HuH-7 (cell line): Measurements from ENCODE around the gene CEP170B.
"Not testable (repeated sequence)": the region's sequence is repeated elsewhere in the genome, so short reads cannot be mapped to it uniquely, and the experiment has no call there.

Experiments
- DNase-seq: peaks from one replicate; pipeline ENCODE4 v3.0.0; 2011; ENCODE audit warnings: low spot score

CEP170B gene

DNA sequence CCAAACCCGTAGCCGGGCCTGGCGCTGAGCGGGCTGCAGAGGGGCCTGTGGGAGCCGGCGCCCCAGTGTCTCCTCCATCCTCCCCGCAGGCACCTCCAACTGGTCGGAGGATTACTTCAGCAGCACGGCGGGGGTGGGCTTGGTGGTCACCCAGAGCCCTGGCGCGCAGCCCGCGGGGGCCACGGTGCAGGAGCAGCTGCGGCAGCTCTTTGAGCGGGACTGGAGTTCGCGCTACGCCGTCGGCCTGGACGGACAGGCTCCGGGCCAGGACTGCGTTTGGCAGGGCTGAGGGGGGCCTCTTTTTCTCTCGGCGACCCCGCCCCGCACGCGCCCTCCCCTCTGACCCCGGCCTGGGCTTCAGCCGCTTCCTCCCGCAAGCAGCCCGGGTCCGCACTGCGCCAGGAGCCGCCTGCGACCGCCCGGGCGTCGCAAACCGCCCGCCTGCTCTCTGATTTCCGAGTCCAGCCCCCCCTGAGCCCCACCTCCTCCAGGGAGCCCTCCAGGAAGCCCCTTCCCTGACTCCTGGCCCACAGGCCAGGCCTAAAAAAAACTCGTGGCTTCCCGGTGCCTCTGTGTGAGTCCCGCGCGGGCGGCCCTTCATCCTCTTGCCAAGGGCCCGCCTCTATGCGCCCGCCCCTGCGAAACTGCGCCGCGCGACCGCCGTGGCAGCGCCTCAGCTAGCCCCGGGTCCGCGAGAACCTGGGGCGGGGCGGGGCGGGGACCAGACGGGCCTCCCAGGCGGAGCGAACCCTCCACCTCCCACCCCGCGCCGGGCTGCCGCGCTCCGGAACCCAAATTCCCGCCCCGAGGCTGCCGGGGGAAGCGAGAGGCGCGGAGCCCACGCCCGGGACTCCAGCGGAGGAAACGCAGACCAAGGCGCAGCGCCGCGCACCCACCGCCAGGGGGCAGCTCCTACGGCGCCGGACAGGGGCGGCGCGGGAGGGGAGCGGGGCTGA is 67.9 kb downstream of the CEP170B start:
- peak; percentile 90 for DNase-seq

DNA sequence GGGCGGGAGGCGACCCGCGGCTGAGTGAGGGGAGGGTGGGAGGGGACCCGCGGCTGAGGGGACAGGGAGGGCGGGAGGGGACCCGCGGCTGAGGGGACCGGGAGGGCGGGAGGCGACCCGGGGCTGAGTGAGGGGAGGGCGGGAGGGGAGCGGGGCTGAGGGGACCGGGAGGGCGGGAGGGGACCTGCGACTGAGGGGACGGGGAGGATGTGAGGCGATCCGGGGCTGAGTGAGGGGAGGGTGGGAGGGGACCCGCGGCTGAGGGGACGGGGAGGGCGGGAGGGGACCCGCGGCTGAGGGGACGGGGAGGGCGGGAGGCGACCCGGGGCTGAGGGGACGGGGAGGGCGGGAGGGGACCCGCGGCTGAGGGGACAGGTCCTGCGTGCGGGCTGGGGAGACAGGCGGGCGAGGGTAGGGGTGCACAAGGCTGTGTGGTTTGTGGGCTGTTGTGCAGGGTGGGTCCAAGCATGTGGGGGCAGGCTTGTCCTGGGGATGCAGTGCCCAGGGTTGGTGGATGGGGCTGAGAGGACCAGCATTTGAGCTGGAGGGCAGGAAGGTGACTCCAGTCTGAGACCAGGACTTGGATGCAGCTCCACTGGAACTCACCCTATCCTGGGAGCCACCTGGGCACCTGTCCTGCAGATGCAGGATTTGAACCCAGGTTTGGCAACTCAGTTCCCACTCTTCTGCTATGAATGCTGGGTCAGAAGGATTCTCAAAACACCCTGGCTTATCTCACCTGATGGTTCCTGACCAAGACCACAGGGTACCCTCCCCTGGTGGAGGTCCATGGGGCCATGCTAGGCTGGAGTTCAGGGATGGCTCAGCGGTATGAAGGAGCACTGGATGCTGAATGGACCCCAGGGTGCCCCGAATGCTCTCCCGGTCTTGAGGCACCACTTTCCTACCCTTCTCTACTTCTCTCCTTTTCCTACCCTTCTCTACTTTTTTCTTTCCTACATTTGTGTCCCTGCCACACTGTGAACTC is 69.0 kb downstream of the CEP170B start:
- DNase-seq: no peak

DNA sequence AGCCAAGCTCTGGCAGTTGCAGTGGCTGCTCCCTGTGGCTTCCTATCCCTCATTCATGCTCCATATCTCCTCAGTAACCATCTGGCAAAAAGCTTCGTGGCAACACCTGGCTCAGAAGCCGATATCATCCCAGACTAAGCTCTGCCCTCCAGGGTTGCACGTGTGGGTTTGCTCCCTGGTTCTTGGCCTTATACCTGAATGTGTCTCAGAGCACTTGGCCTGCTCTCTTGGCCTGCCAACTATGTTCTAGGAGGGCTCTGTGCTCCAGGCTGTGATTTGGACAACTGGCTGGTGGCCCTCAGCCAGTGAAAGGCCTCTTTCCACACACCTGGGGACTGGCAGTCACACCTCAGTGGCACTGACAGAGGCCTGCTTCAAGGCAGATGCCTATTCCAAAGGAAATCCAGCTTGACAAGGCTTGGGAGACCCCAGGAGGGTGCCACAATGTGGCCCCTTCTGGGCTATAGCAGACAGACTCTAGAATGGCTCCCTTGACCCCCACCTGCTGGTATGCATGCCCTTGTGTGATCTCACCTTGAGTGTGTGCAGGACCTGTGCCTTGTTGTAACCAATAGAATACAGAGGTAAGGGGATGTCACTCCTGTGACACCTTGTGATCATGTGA is 70.1 kb downstream of the CEP170B start:
- DNase-seq: no peak

DNA sequence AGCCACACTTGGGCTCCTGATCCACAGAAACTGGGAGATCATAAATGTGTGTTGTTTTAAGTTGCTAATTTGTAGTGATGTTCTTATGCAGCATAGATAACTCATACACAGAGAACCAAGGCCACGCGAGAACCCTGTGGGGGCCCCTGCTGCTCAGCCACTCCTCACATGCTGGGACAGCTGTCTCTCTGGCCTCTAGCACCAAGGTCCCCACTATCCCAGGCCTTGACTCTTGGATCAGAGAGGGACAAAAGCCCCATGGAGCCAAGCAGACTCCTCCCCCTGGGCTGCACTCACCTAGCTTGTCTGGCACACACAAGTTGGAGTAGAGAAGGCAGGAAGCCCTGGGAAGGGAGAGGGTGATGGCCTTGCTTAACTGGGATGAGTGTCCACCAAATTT is 70.9 kb downstream of the CEP170B start:
- no peak for DNase-seq

DNA sequence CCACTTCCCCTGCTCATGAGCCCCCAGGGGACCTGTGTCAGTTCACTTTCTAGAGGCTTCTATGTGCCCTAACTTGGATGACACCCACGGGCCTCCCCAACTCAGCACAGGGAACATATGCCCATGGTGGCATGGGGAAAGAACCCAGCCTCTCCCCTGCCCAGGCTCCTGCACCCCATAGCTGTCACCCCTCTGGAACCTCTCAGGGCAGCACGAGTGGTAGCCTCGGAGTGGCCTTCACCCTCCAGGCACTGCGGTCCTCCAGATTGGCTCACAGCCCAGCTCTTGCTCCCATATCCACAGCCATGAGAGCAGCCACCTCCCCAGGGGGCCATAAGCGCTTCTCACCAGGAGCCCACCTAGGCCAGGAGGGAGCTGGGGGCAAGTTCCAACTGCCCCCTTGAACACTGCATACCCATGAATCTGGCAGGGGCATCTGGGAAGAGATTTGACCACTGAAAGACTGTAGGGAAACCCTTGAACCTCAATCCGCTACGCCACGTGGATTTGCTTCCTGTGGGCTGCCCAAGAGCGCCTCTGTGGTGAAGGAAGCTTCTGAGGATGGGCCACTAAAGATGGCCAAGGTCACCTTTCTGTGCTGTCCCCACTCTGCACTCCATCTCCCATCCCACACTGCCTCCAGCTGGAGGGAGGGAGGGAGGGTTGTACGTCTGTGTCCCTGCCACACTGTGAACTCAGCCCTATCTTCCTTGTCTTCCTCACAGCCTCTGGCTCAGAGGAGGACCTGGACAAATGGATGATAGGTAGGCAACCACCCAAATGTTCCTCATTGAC is 71.5 kb downstream of the CEP170B start:
- no peak for DNase-seq

DNA sequence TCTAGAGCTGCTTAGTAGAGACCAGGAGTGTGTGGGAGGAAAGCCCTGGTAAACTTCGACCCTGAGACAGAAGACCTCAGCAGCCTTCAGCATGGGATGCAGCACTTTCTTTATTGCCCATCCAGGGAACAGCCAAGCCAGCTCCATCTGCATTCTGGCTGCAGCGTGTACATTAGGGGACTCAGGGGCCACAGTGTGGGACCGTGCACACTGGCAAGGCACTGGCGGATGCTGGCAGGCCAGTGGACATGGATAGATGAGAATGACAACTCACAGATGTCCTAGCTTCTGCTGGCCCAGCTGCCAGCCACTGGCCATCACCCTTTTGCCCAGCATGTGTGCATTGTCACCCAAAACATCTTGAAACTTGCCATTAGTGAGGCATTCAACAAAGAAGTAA is 72.1 kb downstream of the CEP170B start:
- DNase-seq: no peak

DNA sequence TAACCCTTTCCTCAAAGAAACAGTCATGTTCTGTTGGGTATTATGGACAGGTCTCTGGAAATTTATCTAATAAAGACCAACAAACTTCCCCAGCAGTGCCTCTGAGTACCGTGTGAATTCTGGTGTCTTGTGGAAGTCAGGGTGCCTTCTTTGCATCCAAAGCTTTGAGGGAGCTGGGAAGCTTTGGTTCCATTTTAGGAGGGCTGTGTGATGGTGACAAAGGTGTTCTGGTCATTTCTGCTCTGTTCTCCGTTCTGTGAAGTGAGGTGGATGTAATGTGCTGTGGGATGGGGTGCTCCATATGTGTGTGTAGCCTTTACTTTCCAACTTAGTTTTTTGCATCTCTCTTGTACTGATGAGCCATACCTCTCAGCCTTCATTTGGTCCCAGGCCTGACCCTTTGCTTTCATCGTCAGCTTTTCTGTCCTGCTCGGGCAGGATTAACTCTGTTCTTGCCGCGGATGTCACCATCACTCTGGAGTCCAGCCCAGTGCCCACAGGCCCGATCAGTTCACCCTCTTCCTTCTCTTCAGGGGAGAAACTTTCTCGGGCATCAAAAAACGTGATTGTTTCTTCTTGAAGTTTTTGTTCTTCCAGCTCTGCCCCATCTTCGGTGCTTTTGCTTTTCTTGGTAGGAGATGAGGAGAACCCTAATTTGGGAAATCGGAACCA is 72.8 kb downstream of the CEP170B start:
- DNase-seq: no peak

DNA sequence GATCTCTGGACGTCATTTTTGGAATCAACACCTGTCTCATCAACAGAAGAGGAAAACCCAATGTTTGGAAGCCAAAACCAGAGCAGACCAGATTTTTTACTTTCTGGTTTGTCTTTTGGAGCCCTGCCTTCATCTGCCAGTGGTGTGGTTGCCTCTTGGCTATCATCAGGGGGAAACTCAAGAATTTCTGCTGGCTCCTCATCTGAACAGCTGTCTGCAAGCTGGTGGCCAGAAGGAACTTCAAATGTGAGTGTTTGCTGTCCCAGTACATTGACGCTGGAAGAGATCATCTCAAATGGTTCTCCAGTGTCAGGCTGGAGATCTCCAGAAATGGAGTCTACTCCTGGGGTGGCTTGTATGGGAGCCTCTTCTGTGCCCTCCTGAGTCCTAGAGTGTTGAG is 73.4 kb downstream of the CEP170B start:
- DNase-seq: no peak

DNA sequence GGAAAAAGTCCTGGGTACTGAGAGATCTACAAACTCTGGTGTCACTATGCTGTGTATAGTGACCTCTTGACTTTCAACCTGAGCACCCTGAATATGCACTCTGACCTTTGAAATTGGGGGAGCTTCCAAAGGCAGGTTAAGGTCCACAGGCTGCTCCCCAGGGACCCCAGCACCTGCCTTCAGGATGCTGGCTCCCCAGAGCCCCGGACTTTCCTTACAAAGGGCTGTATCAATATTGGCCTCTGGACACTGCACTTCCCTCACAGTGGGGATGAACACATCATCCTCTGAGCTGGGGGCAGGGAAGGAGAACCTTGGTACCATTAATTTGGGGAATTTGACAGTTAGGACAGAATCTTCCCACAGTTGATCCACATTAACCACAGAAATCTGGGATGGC is 73.9 kb downstream of the CEP170B start:
- DNase-seq: no peak

DNA sequence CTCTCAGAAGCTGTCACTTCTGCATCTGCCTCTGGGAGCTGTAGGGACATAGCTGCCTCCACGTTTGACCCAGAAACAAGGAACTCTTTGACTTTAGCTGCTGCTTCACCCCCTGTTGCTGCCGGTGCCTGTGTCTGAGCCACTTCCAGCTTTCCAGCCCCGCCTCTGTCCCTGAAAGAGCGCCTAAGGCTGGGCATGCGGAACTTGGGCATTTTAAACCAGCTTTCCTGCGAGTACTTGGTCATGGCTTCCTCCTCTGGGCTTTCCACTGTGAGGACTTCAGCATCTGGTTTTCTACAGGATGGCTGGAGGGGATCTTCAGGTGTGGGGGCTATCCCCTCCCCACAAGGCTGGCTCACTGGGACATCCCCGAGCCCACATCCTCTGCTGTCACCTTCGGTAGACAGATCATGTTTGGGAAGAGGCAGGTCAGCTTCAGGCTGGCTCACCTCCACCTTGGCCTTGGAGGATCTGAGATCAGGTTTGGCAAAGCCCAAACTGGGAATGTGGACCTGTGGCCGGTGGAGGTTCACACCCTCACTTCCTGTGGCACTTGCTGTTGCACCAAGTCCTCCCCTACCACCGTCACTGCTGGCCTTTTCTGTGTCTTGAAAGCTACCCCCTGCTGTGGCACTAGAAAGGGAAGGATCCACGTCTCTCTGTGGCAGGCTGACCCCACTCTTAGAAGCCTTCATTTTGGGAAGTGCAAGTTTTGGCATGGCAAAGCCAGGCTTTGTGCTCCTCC is 74.8 kb downstream of the CEP170B start:
- no peak for DNase-seq

DNA sequence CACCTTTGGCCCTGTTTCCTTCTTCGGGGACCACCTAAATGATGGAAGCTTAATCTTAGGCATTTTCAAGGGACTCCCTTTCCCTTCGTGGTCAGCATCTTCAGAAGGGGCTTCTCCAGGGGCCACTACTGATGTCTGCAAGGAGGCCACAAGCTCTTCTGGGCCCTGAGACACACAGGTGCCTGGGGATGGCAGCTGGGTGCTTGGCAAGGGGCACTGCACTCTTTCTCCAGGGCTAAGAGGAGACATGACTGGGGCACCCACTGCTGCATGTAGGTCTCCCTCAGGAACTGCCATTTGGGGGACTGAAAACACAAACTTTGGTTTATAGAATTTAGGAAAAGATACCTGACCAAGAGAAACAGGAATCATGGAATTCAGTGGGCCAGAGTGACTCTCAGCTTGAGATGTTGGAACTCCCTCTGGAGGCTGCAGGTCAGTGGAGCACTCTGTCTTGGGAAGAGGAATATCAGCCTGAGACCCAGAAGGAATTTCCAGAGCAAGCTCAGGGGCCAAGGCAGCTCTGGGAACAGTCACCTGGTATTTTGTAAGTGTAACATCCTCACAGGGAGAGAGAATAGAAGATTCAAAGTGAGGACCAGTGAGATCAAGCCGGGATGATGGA is 75.6 kb downstream of the CEP170B start:
- DNase-seq: no peak

DNA sequence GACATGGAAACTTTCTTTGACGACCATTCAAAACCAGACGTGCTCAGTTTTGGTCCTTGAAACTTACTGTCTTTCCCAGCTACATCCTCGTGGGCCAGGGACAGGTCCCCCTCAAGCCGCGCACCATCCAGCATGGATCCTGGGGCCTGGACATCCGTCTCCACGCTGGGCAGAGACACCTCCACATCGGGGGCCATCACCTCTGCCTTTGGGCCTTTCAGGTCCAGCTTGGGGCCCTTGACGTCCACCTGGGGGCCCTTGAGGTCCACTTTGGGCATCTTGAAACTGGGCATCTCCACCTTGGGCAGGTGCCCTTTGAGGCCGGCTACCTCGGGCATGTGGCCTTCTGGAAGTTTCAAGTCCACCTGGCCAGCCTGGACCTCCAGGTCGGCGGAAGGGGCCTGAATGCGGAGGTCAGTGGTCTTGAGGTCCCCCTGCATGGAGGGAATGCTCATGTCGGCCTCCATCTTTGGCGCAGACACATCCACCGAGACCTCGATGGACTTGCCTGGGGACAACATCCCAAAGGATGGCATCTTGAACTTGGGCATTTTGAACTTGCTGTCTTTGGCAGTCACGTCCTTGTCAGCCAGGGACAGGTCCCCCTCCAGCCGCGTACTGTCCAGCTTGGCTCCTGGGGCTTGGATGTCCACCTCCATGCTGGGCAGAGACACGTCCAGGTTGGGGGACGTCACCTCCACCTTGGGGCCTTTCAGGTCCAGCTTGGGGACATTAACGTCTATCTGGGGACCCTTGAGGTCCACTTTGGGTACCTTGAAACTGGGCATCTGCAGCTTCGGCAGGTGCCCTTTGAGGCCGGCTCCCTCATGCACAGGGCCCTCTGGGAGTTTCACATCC is 76.7 kb downstream of the CEP170B start:
- no peak for DNase-seq

DNA sequence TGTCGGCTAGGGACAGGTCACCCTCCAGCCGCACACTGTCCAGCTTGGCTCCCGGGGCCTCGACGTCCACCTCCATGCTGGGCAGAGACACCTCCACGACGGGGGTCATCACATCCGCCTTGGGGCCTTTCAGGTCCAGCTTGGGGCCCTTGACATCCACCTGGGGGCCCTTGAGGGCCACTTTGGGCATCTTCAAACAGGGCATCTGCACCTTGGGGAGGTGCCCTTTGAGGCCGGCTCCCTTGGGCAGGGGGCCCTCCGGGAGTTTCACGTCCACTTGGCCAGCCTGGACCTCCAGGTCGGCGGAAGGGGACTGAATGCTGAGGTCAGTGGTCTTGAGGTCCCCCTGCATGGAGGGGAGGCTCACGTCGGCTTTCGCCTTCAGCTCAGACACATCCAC is 77.5 kb downstream of the CEP170B start:
- no peak for DNase-seq

DNA sequence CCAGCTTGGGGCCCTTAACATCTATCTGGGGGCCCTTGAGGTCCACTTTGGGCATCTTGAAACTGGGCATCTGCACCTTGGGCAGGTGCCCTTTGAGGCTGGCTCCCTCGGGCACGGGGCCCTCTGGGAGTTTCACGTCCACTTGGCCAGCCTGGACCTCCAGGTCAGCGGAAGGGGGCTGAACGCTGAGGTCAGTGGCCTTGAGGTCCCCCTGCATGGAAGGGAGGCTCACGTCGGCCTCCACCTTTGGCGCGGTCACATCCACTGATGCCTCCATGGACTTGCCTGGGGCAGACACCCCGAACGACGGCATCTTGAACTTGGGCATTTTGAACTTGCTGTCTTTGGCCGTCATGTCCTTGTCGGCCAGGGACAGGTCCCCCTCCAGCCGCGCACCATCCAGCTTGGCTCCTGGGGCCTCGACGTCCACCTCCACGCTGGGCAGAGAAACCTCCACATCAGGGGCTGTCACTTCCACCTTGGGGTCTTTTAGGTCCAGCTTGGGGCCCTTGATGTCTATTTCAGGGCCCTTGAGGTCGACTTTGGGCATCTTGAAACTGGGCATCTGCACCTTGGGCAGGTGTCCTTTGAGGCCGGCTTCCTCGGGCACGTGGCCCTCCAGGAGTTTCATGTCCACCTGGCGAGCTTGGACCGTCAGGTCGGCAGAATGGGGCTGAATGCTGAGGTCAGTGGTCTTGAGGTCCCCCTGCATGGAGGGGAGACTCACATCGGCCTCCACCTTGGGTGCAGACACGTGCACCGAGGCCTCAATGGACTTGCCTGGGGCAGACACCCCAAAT is 78.3 kb downstream of the CEP170B start:
- not testable (repeated sequence) for DNase-seq

DNA sequence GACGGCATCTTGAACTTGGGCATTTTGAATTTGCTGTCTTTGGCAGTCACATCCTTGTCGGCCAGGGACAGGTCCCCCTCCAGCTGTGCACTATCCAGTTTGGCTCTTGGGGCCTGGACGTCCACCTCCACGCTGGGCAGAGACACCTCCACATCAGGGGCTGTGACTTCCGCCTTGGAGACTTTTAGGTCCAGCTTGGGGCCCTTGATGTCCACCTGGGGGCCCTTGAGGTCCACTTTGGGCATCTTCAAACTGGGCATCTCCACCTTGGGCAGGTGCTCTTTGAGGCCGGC is 78.9 kb downstream of the CEP170B start:
- not testable (repeated sequence) for DNase-seq

DNA sequence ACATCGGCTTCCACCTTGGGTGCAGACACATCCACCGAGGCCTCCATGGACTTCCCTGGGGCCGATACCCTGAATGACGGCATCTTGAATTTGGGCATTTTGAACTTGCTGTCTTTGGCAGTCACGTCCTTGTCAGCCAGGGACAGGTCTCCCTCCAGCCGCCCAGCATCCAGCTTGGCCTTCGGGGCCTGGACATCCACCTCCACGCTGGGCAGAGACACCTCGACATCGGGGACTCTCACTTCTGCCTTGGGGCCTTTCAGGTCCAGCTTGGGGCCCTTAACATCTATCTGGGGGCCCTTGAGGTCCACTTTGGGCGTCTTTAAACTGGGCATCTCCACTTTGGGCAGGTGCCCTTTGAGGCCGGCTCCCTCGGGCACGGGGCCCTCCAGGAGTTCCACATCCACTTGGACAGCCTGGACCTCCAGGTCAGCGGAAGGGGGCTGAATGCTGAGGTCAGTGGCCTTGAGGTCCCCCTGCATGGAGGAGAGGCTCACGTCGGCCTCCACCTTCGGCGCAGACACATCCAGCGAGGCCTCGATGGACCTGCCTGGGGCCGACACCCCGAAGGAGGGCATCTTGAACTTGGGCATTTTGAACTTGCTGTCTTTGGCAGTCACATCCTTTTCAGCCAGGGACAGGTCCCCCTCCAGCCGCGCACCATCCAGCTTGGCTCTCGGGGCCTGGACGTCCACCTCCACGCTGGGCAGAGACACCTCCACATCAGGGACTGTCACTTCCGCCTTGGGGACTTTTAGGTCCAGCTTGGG is 79.6 kb downstream of the CEP170B start:
- not testable (repeated sequence) for DNase-seq

DNA sequence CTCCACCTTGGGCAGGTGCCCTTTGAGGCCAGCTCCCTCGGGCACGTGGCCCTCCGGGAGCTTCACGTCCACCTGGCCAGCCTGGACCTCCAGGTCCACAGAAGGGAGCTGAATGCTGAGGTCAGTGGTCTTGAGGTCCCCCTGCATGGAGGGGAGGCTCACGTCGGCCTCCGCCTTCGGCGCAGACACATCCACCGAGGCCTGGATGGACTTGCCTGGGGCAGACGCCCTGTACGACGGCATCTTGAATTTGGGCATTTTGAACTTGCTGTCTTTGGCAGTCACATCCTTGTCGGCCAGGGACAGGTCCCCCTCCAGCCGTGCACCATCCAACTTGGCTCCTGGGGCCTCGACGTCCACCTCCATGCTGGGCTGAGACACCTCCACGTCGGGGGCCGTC is 80.2 kb downstream of the CEP170B start:
- DNase-seq: not testable (repeated sequence)
